ENCODE results near the gene LATS2.

LATS2 gene

GRCh38 chr13:20980430-20980829 is 81.0 kb downstream of the LATS2 start:
- H3K27ac ChIP-seq (replicated peaks): peak overlapping the region; percentile 46
- peak in 1 of 2 experiments; percentile 43 for DNase-seq (ENCODE audit: low read depth in 1 of 2, low spot score in 1 of 2)
- H3K4me3 ChIP-seq (replicated peaks; ENCODE audit: insufficient read depth, low read length): no peak overlapping the region
- no peaks in the 10 kb centered on the region for H3K27me3 ChIP-seq (ENCODE audit: insufficient read depth, poor library complexity, severe bottlenecking)
- TF ChIP-seq CTCF (IDR thresholded peaks at IDR 0.05; ENCODE audit: insufficient read depth, low read length) (no peak), POLR2AphosphoS5 (IDR thresholded peaks at IDR 0.05; ENCODE audit: low read depth) (no peak), GABPA (IDR thresholded peaks at IDR 0.05; ENCODE audit: low read depth) (no peak), SPI1 (IDR thresholded peaks at IDR 0.05; ENCODE audit: borderline replicate concordance, low read depth) (no peak)
- TF ChIP-seq, protein P1, sequence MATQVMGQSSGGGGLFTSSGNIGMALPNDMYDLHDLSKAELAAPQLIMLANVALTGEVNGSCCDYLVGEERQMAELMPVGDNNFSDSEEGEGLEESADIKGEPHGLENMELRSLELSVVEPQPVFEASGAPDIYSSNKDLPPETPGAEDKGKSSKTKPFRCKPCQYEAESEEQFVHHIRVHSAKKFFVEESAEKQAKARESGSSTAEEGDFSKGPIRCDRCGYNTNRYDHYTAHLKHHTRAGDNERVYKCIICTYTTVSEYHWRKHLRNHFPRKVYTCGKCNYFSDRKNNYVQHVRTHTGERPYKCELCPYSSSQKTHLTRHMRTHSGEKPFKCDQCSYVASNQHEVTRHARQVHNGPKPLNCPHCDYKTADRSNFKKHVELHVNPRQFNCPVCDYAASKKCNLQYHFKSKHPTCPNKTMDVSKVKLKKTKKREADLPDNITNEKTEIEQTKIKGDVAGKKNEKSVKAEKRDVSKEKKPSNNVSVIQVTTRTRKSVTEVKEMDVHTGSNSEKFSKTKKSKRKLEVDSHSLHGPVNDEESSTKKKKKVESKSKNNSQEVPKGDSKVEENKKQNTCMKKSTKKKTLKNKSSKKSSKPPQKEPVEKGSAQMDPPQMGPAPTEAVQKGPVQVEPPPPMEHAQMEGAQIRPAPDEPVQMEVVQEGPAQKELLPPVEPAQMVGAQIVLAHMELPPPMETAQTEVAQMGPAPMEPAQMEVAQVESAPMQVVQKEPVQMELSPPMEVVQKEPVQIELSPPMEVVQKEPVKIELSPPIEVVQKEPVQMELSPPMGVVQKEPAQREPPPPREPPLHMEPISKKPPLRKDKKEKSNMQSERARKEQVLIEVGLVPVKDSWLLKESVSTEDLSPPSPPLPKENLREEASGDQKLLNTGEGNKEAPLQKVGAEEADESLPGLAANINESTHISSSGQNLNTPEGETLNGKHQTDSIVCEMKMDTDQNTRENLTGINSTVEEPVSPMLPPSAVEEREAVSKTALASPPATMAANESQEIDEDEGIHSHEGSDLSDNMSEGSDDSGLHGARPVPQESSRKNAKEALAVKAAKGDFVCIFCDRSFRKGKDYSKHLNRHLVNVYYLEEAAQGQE (IDR thresholded peaks at IDR 0.05; ENCODE audit: insufficient replicate concordance, low read depth): no peak

GRCh38 chr13:20977394-20977793 is 84.0 kb downstream of the LATS2 start:
- no peak overlapping the region for H3K27ac ChIP-seq (replicated peaks)
- no peaks in the 10 kb centered on the region for H3K27me3 ChIP-seq (ENCODE audit: insufficient read depth, poor library complexity, severe bottlenecking)
- H3K4me3 ChIP-seq (replicated peaks; ENCODE audit: insufficient read depth, low read length): no peak overlapping the region
- DNase-seq (ENCODE audit: low read depth in 1 of 2, low spot score in 1 of 2): no peak
- TF ChIP-seq CTCF (IDR thresholded peaks at IDR 0.05; ENCODE audit: insufficient read depth, low read length): no peak

DNA sequence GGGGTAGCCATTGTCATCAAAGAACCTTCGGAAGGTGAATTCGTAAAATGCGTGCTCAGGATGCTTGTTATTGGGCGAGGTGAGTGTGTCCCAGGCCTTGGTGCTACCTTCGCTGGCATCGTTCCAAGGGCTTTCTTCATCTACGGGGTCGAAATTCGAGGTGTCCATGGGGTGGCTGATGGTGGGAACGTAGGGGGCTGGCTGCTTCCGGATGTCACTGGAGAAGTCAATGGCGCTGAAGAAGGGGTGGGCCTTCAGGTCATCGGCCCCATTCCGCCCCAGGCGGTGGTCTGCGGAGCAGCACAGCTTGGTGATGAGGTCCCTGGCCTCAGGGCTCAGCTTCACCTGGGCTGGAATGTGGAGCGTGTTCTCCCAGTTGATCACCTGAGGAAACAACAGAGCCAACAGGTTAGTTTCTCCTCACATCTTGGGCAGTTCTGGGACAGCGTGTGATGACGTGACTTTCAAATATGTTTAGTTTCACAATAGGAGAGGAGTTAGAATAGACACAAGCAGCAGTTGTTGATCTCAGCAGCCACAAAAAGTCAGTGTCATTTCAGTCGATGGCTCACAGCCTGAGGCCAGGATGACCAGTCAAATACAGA is 86.3 kb downstream of the LATS2 start:
- Histone ChIP-seq H3K27me3 (ENCODE audit: insufficient read depth, poor library complexity, severe bottlenecking) (no peaks in the 10 kb centered on the region), H3K27ac (replicated peaks) (no peak overlapping the region), H3K4me3 (replicated peaks; ENCODE audit: insufficient read depth, low read length) (no peak overlapping the region)
- DNase-seq (ENCODE audit: low read depth in 1 of 2, low spot score in 1 of 2): no peak
- TF ChIP-seq, protein P1 (IDR thresholded peaks at IDR 0.05; ENCODE audit: insufficient replicate concordance, low read depth): no peak

DNA sequence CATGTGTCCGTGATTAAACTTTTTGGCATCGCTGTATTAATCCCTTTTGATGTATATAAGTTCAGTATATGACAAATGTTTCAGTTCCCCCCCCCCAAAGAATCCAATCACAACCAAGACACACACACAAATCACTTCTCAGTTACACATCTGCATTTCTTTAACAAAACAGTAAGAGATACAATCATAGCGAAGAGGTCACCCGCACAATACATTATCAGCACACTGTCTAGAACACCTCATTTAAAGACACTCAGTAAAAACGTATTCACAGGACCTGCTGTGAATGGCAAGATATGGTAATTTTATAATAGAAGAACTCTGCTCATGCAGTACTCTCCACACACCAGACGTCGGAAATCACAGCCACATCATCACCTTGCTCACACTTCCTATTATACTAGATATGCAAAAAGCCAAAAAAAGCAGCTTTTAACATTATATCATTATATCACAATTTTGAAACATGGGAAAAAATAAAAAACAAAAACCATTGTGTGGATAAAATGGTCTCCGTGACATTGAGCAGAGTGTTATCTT is 87.4 kb downstream of the LATS2 start:
- TF ChIP-seq, protein P1 (IDR thresholded peaks at IDR 0.05; ENCODE audit: insufficient replicate concordance, low read depth): no peak
- no peak for TF ChIP-seq CTCF (IDR thresholded peaks at IDR 0.05; ENCODE audit: insufficient read depth, low read length)
- no peak for TF ChIP-seq SPI1 (IDR thresholded peaks at IDR 0.05; ENCODE audit: borderline replicate concordance, low read depth)
- no peak for TF ChIP-seq POLR2AphosphoS5 (IDR thresholded peaks at IDR 0.05; ENCODE audit: low read depth)
- TF ChIP-seq GABPA (IDR thresholded peaks at IDR 0.05; ENCODE audit: low read depth): no peak
- Histone ChIP-seq H3K27me3 (ENCODE audit: insufficient read depth, poor library complexity, severe bottlenecking) (no peaks in the 10 kb centered on the region), H3K27ac (replicated peaks) (no peak overlapping the region), H3K4me3 (replicated peaks; ENCODE audit: insufficient read depth, low read length) (no peak overlapping the region)
- no peak for DNase-seq (ENCODE audit: low read depth in 1 of 2, low spot score in 1 of 2)
